ENCODE measurements around the gene DIS3L2. TPM values are rescaled to one million over a fixed set of nuclear protein-coding genes. Genes with fewer than 3 reads are reported as not detected.

DIS3L2 gene
- total and polyA plus RNA-seq, 2 of the 8 experiments (the other 6 are each of a cell fraction or from before 2014, with no cell fraction given), result 11.5 to 21.6 TPM

DNA sequence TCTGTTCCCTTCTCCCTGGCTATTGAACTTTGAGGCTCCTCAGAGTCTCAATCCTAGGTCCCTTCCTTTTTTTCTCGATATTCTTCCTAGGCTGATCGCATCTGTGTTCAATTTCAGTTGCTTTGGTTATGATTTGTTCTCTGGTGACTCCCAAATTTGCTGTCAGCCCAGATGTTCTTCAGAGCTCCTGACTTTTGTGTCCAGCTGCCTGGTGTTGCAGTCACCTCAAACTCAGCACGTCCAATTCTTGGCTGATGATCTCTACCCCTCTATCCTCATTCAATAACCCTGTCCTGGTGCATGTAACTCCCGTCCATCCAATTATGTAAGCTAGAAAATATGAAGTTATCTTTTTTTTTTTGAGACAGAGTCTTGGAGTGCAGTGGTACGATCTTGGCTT, 31.4 kb downstream of the DIS3L2 start:
- H3K79me2 ChIP-seq (ENCODE audit: control insufficient read depth in 1 of 2, insufficient read depth in 2 of 2, low read length in 2 of 2), result peaks cover 0 to 18% of the 10 kb centered on the region in 2 experiments; a peak in 3 of 4 replicates
- no peaks in the 10 kb centered on the region for H3K36me3 ChIP-seq (ENCODE audit: control insufficient read depth in 2 of 4, insufficient read depth in 4 of 4, low read length in 3 of 4)
- no peak overlapping the region for H3K23ac ChIP-seq (ENCODE audit: insufficient read length)
- H3K18ac ChIP-seq (ENCODE audit: extremely low read depth, low read length), result no peak overlapping the region
- no peak overlapping the region for H3K9ac ChIP-seq (replicated peaks in 1 of 4; ENCODE audit: extremely low read depth in 1 of 4, low read depth in 3 of 4, low read length in 3 of 4)
- H3K4ac ChIP-seq (replicated peaks; ENCODE audit: insufficient read length, low read depth, low read length), result no peak overlapping the region
- POLR2A ChIA-PET (ENCODE audit: partially characterized antibody), result interaction anchor here (1.0 kb wide), 1 partner anchor 32 kb away, joined by 3 read pairs; no protein-coding TSS in a partner anchor
- no peak overlapping the region for H4K8ac ChIP-seq (ENCODE audit: extremely low read depth, insufficient read depth, low read length)
- peaks cover 0 to 2% of the 10 kb centered on the region in 2 experiments for H4K20me1 ChIP-seq (replicated peaks in 1 of 2; ENCODE audit: control insufficient read depth in 1 of 2, insufficient read depth in 2 of 2, low read length in 2 of 2)
- TF ChIP-seq EGR1 (IDR thresholded peaks at IDR 0.05; ENCODE audit: borderline replicate concordance, low read depth, low read length), result no peak
- no peak for TF ChIP-seq KDM4A (IDR thresholded peaks at IDR 0.05; ENCODE audit: low read depth, low read length, severe bottlenecking)
- no peak for TF ChIP-seq EP300 (IDR thresholded peaks at IDR 0.05; ENCODE audit: borderline replicate concordance in 1 of 2, low read depth in 2 of 2, low read length in 2 of 2)
- TF ChIP-seq SUZ12 (IDR thresholded peaks at IDR 0.05; ENCODE audit: low read length), result no peak
- no peak for TF ChIP-seq CBX8 (IDR thresholded peaks at IDR 0.05; ENCODE audit: borderline replicate concordance, low read depth, low read length)
- no peak for TF ChIP-seq YY1 (IDR thresholded peaks at IDR 0.05; ENCODE audit: low read depth, low read length)
- no peak for TF ChIP-seq CREB1 (IDR thresholded peaks at IDR 0.05)
- no peak for TF ChIP-seq TAF1 (IDR thresholded peaks at IDR 0.05; ENCODE audit: low read depth, low read length)
- TF ChIP-seq CEBPB (IDR thresholded peaks at IDR 0.05; ENCODE audit: low read depth, low read length), result no peak
- TF ChIP-seq KDM5A (IDR thresholded peaks at IDR 0.05; ENCODE audit: low read length), result no peak
- TF ChIP-seq CBX5 (IDR thresholded peaks at IDR 0.05; ENCODE audit: low read depth, low read length), result no peak
- no peak for TF ChIP-seq NRF1 (IDR thresholded peaks at IDR 0.05; ENCODE audit: low read depth, low read length)
- no peak for TF ChIP-seq HDAC2 (IDR thresholded peaks at IDR 0.05; ENCODE audit: borderline replicate concordance in 1 of 2, low read depth in 2 of 2, low read length in 2 of 2)
- no peak overlapping the region for H3K14ac ChIP-seq (ENCODE audit: insufficient read length)
- H3K27ac ChIP-seq (ENCODE audit: low read depth, low read length), result no peak overlapping the region
- H3K56ac ChIP-seq (replicated peaks; ENCODE audit: insufficient read length, low read depth, low read length), result no peak overlapping the region
- CTCF ChIA-PET (ENCODE audit: partially characterized antibody), result interaction anchor here (0.6 to 1.3 kb wide), 5 partner anchors 12 to 446 kb away, joined by 3 to 5 read pairs (median 4); no protein-coding TSS in a partner anchor
- H4K91ac ChIP-seq (replicated peaks; ENCODE audit: insufficient read length, low read length), result no peak overlapping the region
- H2AFZ ChIP-seq (ENCODE audit: low read length), result no peak overlapping the region
- no peak overlapping the region for H2BK120ac ChIP-seq (replicated peaks; ENCODE audit: low read depth, low read length)
- H3K27me3 ChIP-seq (replicated peaks in 1 of 4; ENCODE audit: control insufficient read depth in 3 of 4, extremely low read depth in 1 of 4, insufficient read depth in 3 of 4, low read length in 3 of 4), result no peaks in the 10 kb centered on the region
- peaks cover 0 to 8% (median 3%) of the 10 kb centered on the region in 4 experiments; a peak in 5 of 7 replicates for H3K4me1 ChIP-seq (replicated peaks in 1 of 4; ENCODE audit: control insufficient read depth in 3 of 4, insufficient read depth in 4 of 4, low read length in 3 of 4)
- H3K4me3 ChIP-seq (ENCODE audit: extremely low read depth in 1 of 4, insufficient read depth in 2 of 4, low read depth in 3 of 4, low read length in 4 of 4), result no peak overlapping the region
- no peaks in the 10 kb centered on the region for H3K23me2 ChIP-seq (ENCODE audit: low read depth, low read length)
- no peak for FAIRE-seq
- H3K4me2 ChIP-seq (ENCODE audit: insufficient read depth in 1 of 2, low read depth in 2 of 2, low read length in 2 of 2), result no peak overlapping the region
- H3K79me1 ChIP-seq (ENCODE audit: low read depth, low read length), result no peaks in the 10 kb centered on the region
- no peak overlapping the region for H2AK5ac ChIP-seq (ENCODE audit: low read depth, low read length)
- no peak overlapping the region for H4K5ac ChIP-seq (ENCODE audit: insufficient read length, low read depth, low read length)
- no peak overlapping the region for H2BK15ac ChIP-seq (ENCODE audit: low read length)
- no peak for DNase-seq (ENCODE audit: low read depth in 1 of 2, low spot score in 2 of 2)
- no peak overlapping the region for H2BK20ac ChIP-seq (ENCODE audit: low read length)
- no peak overlapping the region for H2BK12ac ChIP-seq (ENCODE audit: low read depth, low read length)
- WGBS, 2 experiments (ENCODE audit: extremely low coverage in 1 of 2, insufficient coverage in 1 of 2, insufficient read length in 1 of 2, insufficient replicate concordance in 2 of 2, low coverage in 1 of 2, low lambda C conversion rate in 2 of 2, missing lambda C conversion rate in 1 of 2), result 74% methylated on average over 5 of the region's 5 CpGs; no CpG with 5 or more reads in 1 of the 2 experiments
- no peaks in the 10 kb centered on the region for H3K9me3 ChIP-seq (ENCODE audit: insufficient read depth in 2 of 2, low read depth in 1 of 2, low read length in 1 of 2)
- H2BK5ac ChIP-seq (ENCODE audit: low read depth, low read length), result no peak overlapping the region

Data from H1 (cell line).